HG02623 (cell line): ENCODE results near the gene MRPL21.

ENCODE experiments used
- ATAC-seq: cut with Tn5 transposase; IDR thresholded peaks from one replicate; pipeline ENCODE4 v1.9.1; 2021; ENCODE audit warnings: moderate library complexity; ENCODE audit not compliant: unreplicated experiment

MRPL21 gene

DNA sequence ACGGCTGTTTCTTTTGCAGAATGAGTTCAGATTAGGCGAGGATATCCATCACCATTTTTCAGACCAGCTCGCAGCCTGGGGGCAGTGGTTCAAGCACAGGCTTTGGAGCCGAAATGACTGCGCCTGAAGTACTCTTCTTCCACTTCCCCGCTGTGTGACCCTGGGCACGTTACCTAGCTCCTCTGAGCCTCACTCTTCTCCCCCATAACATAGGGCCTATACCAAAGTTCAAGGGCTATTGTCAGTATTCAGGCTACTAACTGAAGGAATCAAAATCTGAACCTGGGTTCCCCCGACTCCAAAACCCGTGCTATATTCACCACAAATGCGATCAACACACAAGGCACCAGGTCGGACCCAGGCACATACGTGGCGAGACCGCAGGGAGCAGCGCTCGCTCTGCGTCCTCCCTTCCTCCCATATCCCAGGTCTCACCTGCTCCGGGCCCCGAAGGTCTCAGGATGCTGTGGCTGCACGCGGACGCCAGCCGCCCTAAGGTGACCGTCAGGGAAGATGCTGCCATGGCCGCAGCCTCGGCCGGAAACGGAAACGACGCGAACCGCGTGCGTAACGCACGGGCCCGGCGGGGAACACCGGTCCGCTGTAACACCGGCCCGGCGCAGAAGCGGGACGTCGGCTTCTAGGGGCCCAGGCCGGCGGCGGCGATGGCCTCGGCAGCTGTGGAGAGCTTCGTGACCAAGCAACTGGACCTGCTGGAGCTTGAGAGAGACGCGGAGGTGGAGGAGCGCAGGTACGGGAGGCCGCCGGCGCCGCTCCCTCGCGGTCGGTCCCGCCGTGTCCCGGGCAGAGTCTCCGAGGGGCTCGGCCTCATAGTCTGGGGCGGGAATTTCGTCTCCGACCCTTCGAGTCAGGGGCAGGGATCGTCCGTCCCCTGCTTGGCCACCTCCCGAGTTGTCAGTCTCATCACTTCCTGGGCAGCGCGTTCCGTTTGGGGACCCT lies at the start of gene MRPL21, which contains the start of gene IGHMBP2:
MRPL21 (minus strand) TSS at position 545 of the 960 bp plus-strand sequence; CDS start at position 523, 22 bp downstream.
IGHMBP2 (plus strand) TSS at position 604 of the 960 bp plus-strand sequence; CDS start at position 666, 62 bp downstream.
- ATAC-seq: peak; percentile 85

DNA sequence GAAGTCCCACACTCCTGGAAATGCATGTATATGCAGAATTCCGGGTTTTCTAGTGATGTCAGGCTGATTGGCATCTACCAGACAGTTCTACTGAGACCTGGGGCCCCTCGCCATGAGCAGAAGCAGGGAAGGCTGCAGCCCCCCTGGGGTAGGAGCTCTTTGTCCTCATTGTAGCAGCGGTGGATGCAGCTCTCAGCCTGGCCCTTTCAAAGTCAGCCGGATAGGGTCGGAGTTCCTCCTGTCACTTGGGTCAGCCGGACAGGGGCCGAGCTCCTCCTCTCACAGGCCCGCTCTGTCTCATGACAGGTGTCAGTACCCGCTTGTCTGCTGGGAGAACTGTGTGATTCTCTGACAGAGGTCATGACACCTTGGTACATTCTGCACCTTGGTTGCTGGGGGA lies 47.1 kb upstream of the MRPL21 start:
- no peak for ATAC-seq

DNA sequence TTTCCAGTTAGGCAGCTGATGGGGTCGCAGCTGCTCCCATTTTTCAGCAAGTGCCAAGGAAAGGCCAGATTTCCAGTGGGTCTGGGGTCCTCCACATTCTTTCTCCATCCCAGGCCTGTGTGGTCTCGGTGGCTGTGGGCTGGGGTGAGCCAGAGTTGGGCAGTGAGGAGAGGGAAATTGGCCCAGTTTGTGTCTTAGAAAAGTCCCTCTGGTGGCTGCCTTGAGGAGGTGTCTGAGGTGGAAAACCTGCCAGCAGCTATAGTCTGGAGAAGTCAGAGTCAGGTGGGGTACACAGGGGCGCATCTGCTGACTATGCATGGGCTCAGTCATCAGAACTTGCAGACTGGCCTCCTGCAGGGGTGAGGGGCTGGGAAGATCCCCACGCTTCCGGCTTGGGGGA lies 46.6 kb upstream of the MRPL21 start:
- no peak for ATAC-seq

DNA sequence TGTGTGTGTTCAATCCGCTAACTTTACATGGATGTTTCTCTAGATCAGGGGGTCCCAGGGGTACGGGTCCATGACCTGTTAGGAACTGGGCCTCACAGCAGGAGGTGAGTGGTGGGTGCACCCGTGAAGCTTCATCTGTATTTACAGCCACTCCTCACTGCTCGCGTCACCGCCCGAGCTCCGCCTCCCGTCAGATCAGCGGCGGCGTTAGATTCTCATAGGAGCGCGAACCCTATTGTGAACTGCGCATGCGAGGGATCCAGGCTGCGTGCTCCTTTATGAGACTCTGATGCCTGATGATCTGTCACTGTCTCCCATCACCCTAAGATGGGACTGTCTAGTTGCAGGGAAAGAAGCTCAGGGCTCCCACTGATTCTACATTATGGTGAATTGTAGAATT lies 45.3 kb upstream of the MRPL21 start:
- ATAC-seq: no peak

DNA sequence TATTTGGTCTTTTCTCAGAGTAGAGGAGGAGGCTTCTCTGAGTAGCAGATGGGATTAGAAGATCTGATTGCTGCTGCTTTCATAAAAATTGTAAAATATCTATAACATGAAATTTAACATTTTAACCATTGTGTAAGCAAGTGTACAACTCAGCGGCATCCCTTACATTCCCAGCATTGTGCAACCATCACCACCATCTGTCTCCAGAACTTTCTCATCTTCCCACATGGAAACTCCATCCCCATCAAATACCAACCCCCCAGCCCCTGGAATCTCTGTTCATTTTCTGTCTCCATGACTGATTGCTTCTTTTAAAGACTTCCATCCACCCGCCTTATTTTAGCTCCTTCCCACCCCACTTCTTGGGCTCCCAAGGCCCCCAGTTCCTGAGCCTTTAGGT lies 44.9 kb upstream of the MRPL21 start:
- ATAC-seq: no peak

DNA sequence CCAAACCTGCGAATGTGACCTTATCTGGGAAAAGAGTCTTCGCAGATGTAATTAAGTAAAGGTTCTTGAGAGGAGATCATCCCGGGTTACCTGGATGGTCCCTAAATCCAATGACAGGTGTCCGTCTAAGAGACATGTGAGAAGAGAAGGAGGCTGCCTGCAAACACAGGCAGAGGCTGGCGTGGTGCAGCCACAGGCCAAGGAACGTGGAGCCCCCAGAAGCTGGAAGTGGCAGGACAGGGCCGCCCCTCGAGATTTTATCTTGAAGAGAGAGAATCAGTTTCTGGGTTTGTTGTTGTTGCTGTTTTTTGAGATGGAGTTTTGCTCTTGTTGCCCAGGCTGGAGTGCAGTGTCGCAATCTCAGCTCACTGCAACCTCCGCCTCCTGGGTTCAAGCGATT lies 43.5 kb upstream of the MRPL21 start:
- no peak for ATAC-seq

DNA sequence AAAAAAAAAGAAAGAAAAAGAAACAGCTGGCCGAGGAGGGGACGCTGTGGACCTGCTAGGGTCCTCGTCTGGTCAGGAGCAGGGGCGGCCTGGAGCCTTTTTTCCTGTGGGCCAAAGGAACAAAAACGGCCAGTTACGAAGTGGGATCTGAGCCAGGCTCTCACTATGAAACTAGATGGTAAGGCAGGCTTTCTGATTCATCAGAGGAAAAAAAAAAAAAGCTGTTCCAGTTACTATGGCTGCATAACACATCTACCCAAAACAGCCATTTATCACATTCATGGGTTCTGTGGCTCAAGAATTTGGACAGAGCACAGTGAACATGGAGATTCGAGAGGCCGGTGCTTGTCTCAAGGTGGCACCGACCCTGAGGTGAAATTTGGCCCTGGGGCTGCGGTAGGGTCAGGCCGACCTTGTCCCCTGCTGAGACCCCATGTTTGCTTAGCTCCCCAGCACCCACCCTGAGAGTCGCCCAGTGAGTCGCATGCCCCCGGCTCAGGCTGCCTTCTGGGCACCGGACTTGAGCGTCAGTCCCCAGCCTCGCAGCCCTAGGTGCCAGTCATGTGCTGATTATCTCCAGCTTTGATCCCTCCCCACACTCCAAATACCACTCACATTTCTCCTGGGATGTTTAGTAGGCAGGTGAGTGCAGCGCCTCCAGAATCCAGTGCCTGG lies 42.9 kb upstream of the MRPL21 start:
- no peak for ATAC-seq

DNA sequence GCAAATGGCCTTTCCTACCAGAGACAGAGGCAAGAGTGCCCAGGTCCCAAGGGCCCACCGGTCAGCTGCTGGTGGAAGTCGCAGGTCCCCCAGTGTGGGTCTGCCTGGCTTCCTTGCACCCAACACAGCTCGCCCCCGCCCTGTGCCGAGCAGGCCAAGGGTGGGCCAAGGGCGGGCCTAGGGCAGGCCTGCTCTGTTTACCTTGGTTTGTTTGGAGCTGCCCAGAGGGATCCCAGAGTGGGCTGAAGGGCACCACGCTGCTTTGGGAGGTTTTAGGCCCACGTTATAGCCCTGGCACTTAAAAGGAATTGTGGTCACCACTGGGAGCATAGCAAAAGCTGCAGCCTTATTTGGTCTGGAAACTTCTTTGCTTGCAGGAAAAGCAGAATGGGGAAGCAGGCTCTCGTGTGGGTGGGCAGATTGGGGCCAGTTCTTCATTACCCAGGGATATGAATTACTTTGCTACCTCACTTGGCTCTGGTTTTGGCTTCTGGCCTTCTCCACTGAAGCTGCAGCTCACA lies 39.2 kb upstream of the MRPL21 start:
- ATAC-seq: no peak

DNA sequence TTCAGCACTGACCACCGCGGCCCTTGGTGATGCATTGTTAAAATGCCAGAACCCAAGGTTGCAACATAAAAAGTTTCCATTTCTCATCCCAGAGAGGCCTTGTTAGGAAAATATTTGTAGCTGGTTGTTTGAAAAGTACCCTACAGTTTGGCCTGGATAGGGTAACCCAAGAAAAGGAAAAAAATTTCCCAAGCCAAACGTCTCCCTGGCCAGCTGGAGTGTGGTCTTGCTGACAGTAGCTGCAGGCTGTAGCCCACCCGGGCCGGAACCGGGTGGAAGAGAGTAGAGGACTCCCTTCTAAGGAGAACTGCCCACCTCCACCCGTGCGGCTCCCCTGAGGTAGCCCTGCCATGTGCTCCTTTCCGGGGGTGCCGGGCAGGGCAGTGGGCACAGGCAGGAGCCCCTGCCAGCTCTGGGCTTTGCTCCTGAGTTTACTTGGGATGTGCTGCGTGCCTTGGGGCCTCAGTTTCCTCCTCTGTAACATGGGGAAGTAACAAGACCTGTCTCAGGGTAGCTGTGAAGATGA lies 38.5 kb upstream of the MRPL21 start:
- no peak for ATAC-seq

DNA sequence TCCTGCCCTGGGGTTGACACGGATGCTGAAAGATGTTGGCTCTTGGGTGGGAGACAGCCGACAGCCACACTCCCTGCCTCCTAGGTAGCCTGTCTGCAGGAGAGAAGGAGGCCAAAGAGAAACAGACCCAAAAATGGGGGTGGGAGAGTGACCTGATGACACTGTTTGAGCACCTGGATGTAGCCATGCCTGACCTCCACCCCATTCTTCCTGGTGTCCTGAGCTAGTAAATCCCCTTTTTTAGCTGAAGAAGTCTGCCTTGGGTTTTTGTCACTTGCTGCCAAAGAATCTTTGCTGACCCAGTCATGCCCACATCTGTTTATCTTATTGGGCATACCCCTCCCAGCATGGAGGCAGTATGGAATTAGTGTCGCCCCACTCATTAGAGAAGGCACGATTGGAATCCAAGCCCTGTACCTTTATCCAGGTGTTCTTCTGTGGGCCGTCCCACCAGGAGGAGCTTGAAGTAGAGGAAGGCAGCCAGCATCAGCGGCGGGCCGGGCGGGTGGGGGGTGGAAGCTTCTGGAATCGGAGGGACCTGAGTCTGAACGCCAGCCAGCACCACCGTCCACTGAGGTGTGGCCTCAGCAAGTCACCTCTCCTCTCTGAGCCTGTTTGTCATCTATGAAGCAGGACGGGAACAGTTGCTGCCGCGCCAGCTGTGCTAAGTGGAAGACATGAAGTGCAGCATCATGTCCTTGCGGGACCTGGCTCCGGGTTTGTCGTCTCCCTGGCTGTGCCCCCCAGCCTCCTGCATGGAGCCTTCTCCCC lies 37.9 kb upstream of the MRPL21 start:
- no peak for ATAC-seq

DNA sequence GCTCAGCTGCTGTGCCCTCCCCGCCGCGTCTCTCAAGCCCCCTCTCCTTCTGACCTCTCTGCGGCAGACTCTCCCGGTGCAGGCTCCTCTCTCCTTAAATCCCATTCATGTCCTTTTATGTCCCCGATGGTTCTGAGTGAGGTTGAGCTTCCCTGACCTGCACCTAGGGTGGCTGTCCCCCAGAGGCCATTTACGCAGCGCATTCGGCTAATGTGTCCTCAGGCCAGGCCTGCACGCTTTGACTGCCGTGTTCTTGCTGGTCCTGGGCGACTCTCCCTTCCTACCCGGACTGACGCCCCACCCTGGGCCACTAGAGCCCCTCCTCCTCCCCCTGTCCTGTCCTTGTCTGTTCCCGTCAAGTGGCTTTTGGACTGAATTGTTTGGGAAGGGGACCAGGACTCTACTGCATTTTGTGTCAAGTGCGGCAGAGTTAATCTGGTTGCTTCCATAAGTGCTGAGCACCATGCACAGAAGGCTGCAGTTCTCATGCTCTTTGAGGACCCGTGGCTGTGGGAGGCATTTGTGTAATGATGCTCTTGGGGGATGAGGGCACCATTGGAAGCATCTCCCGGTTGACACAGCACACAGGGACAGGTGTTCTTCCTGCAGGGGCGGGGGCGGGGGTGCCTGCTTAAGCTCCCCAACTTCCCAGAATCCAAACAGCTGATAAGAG lies 37.2 kb upstream of the MRPL21 start:
- ATAC-seq: no peak

DNA sequence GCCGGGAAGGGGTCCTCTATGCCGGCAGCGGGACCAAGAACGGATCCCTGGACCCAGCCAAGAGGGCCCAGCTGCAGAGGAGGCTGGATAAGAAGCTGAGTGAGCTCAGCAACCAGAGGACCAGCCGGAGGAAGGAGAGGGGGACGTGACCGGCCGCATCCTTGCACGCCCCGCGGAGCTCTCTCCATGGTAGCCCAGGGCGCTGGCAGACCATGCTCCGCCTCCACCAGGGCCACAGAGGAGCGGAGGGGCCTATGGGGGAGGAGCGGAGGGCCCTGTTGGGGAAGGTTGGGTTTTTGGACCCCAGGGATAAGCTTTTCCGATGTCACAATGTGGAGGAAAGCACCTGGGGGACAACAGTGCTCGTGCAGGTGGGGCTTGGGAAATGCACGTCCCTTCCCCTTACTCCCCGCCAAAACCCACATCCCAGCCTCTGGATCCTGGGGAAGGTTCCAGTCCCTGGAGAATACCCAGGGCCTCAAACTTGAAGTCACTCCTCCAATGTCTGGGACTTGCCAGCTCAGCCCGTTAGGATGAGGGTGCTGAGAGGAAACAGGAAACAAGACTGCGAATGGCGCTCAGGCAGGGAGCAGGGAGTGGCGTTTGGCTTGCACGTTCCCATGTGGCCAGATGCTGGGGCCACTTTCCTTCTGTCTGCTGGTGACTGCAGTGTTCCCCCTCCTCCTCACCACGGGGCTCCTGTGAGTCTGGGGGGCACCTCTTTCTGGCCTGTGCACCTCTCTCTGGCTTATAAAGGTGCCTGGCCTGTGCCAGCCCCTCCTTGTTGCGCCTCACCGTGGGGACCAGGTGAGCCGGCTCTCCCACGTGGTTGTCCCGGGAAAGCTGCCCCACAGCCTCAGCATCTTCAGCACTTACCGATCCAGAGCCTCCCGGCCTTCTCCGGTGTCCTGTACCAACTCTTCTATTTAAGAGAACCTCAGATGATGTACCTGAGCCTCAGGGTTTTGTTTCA lies 36.2 kb upstream of the MRPL21 start:
- ATAC-seq: no peak

DNA sequence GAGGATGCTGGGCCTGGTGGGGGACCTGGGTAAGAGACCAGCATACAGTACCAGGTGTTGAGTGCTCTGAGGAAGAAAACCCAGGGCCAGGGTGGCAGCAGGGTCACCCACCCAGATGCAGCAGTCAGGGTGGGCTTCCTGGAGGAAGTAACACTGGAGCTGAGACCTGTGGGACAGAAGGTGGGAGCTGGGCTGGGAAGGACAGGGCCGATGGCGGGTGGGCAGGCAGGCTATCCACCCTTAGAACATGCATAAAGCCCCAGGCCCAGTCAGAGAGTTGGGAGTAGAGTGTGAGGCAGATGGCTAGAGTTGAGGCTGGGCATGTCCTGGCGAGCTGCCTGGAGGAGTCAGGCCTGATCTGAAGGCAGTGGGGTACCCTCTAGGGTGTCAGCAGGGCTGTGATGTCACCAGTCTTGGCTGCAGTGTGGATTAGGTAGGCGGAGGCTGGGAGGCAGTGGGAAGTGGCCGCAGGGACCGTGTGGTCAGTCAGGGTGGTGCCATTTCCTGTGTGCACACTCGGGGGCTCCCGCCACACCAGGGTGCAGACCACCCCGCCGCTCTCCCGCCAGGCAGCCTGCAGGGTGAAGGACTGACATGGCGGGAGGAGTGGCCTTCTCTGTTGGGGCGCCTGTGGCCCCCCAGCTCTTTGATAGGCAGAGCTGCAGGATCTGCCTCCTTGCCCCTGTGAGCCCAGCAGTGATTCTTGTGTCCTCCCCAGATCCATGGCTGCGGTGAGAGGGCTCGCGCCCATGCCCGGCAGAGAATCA lies 35.4 kb upstream of the MRPL21 start:
- ATAC-seq: no peak

DNA sequence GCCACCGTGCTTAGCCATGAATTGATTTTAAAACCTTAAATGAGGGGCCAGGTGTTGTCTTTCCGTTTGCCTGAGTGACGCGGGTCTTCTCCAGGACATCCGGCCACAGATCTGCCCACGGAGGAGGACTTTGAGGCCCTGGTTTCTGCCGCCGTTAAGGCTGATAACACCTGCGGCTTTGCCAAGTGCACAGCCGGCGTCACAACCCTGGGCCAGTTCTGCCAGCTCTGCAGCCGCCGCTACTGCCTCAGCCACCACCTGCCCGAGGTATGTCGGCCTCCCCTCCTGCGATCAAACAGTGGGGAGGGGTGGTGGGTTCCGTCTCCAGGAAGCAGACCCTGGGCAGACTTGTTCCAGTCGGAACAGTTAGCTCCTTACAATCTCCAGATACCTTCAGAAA lies 34.5 kb upstream of the MRPL21 start:
- ATAC-seq: no peak

DNA sequence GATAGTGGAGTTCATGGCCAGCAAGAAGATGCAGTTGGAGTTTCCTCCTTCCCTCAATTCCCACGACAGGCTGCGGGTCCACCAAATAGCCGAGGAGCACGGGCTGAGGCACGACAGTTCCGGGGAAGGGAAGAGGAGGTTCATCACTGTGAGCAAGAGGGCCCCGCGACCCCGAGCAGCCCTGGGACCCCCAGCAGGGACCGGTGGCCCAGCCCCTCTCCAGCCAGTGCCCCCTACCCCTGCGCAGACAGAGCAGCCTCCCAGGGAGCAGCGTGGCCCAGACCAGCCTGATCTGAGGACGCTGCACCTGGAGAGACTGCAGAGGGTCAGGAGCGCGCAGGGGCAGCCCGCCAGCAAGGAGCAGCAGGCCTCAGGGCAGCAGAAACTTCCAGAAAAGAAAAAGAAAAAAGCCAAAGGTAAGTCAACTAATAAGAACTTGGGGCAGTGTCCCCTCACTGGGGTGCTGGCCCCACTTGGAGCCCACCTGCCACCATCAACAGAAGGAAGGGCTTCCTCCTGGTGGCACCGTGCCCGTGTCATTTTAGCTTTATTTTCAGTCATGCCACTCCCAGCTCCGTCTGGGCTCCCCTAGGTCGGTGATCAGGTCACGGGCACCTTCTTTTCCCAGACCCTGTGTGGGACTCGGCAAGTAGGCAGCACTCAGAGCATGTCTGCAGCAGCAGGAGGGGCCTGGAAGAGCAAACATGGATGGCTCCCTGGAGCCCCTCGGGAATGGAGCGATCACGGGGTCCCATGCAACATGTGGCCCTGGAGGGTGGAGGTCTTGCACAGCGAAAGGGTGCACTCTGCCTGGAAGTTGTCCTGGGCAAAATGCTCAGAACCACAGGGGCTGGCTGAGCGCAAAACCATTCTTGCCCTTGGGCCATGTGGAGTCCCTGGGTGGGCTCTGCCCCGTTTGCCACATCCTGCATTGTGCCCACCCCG lies 33.3 kb upstream of the MRPL21 start:
- ATAC-seq: no peak

DNA sequence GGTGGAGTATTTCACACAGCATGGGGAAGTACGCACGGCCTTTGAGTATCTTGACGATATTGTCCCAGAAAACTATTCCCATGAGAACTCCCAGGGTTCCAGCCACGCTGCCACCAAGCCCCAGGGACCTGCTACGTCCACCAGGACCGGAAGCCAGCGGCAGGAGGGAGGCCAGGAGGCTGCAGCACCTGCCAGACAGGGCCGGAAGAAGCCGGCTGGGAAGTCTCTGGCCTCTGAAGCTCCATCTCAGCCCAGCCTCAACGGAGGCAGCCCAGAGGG lies 32.7 kb upstream of the MRPL21 start:
- no peak for ATAC-seq

DNA sequence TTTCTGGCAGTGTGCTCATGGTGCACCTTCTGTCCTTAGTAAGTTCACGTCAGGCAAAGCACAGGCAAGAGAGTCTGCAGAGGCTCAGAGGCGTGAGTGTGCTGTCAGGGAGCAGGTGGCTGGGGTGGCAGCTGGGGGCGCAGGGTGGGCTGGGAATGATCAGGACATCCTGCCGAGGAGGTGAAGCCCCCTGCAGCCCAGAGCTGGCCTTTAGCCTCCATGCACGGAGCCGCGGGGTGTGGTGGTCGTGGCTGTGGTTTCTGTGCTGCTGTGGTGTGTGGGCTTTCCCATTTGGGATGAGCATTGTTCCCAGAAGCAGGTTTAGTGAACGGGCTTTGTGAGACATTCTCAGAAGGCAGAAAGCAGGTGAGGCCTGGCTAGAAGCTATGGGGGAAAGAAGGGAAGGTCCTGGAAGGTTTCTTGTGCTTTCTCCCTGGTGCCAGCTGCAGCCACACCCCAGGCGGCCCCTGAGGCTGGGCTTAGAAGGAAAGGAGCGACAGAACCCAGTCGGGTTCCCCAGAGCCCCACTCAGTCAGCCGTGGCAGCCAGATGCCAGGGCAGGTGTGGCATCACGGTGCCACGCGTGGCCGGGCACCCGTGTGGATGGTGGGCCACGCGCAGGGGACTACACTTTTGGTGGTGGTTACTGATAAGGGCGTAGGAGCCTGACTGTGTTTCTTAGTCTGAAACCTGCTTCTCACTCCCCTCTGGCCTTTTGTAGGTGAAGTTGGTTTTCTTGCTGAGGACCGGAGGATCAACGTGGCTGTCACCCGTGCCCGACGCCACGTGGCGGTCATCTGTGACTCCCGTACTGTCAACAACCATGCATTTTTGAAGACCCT lies 32.1 kb upstream of the MRPL21 start:
- ATAC-seq: no peak
